Endometrial microvascular endothelial cells (primary cell): ENCODE results near the gene SP9. TPM values are rescaled to one million over a fixed set of nuclear protein-coding genes. Genes with fewer than 3 reads are reported as not detected.

Source experiments
- total RNA-seq: library from RNA; depleted of rRNA; stranded (reverse); fragments of >200 nt; gene quantifications from one replicate; pipeline ENCODE4 v1.2.3, GENCODE V29; 2015; ENCODE audit errors: inconsistent ontology term

The SP9 gene
- total RNA-seq, 1 donor from 2014 or later, result not detected

Other genes starting within 250 kb of the SP9 start
- gene OLA1, start 86.4 kb upstream of the SP9 start, total RNA-seq, result 155 TPM
- gene SCRN3, start 60.8 kb downstream of the SP9 start, total RNA-seq, result 20.8 TPM
- 1.3 TPM for gene GPR155, start 152.1 kb downstream of the SP9 start, total RNA-seq